ENCODE measurements around the gene BUD31.

- no peak for TF ChIP-seq CTCF (IDR thresholded peaks at IDR 0.05)
- no peak for TF ChIP-seq POLR2A (IDR thresholded peaks at IDR 0.05)
These were observed 13.4 kb downstream of the BUD31 start for GRCh38 chr7:99422186-99422585.

All from Peyer's patch (tissue), 4 donors.